ENCODE data around the gene CABP1. TPM values are rescaled to one million over a fixed set of nuclear protein-coding genes. Genes with fewer than 3 reads are reported as not detected.

CABP1 gene
- total and polyA plus RNA-seq, 2 experiments from 2014 or later, result 5.1 to 5.2 TPM

GRCh38 chr12:120690083-120690450, 49.6 kb downstream of the CABP1 start:
- Histone ChIP-seq H3K4me3 (peak overlapping the region; percentile 99), H3K4me1 (ENCODE audit: insufficient read depth) (peaks cover 62% of the 10 kb centered on the region), H4K20me1 (replicated peaks; ENCODE audit: insufficient read depth) (peaks cover 43% of the 10 kb centered on the region), H3F3A (replicated peaks; ENCODE audit: low read depth) (peaks cover 18% of the 10 kb centered on the region), H3K36me3 (ENCODE audit: insufficient read depth) (peaks cover 8% of the 10 kb centered on the region), H3K79me2 (replicated peaks; ENCODE audit: insufficient read depth) (peaks cover 76% of the 10 kb centered on the region), H2AFZ (no peak overlapping the region), H3K4me2 (peak overlapping the region; percentile 95), H3K27me3 (ENCODE audit: insufficient read depth) (no peaks in the 10 kb centered on the region), H3K9me2 (ENCODE audit: insufficient read depth) (no peaks in the 10 kb centered on the region), H3K27ac (ENCODE audit: low read depth) (no peak overlapping the region)
- Mint-ChIP-seq H3K9me3 (no peaks in the 10 kb centered on the region), H3K4me1 (peaks cover 60% of the 10 kb centered on the region), H3K27ac (no peak overlapping the region), H3K4me3 (no peak overlapping the region; the same call in 2 of the 3 replicates), H3K36me3 (ENCODE audit: low read depth) (peaks cover 16% of the 10 kb centered on the region), H3K27me3 (ENCODE audit: insufficient read depth, low read depth, poor library complexity) (no peaks in the 10 kb centered on the region)
- no peak for DNase-seq (ENCODE audit: low spot score)
- TF ChIP-seq EZH2phosphoT487 (IDR thresholded peaks at IDR 0.05; ENCODE audit: unreplicated experiment), result no peak
- no peak for TF ChIP-seq CREB1 (CRISPR knock-in tag; IDR thresholded peaks at IDR 0.05; ENCODE audit: low read depth)
- no peak for TF ChIP-seq ZNF331 (CRISPR knock-in tag; IDR thresholded peaks at IDR 0.05; ENCODE audit: low read depth)
- TF ChIP-seq STAT1 (IDR thresholded peaks at IDR 0.05; ENCODE audit: unreplicated experiment), result no peak
- TF ChIP-seq ETS1 (IDR thresholded peaks at IDR 0.05), result no peak
- no peak for TF ChIP-seq ZNF462 (CRISPR knock-in tag; IDR thresholded peaks at IDR 0.05)
- no peak for TF ChIP-seq POLR2AphosphoS5 (IDR thresholded peaks at IDR 0.05; ENCODE audit: low read depth)
- TF ChIP-seq ZNF114 (CRISPR knock-in tag; IDR thresholded peaks at IDR 0.05), result no peak
- no peak for TF ChIP-seq REST (IDR thresholded peaks at IDR 0.05; ENCODE audit: unreplicated experiment)
- no peak for TF ChIP-seq CTCF (conservative IDR thresholded peaks at IDR 0.05; ENCODE audit: low read depth in 2 of 2)
- no peak for TF ChIP-seq EZH2 (IDR thresholded peaks at IDR 0.05; ENCODE audit: low read depth, unreplicated experiment)
- ATAC-seq, result no peak

Data from GM23338 (cell line).